Measurements from ENCODE around the gene RBMS3.

RBMS3 gene

GRCh38 chr3:29590461-29590860, 309.6 kb downstream of the RBMS3 start:
- DNase-seq, result no peak

- DNase-seq, result no peak
These were observed 310.7 kb downstream of the RBMS3 start for GRCh38 chr3:29591579-29591978.

- DNase-seq, result no peak
These were observed 312.9 kb downstream of the RBMS3 start for GRCh38 chr3:29593802-29594201.

- DNase-seq, result no peak
These were observed 313.4 kb downstream of the RBMS3 start for GRCh38 chr3:29594261-29594660.

- DNase-seq, result no peak
These were observed 316.6 kb downstream of the RBMS3 start for GRCh38 chr3:29597376-29598008.

GRCh38 chr3:29601861-29602585, 321.2 kb downstream of the RBMS3 start:
- no peak for DNase-seq

GRCh38 chr3:29605845-29606244, 325.0 kb downstream of the RBMS3 start:
- DNase-seq, result no peak

GRCh38 chr3:29606416-29606815, 325.5 kb downstream of the RBMS3 start:
- no peak for DNase-seq

- no peak for DNase-seq
These were observed 327.8 kb downstream of the RBMS3 start for GRCh38 chr3:29608414-29609327.

- no peak for DNase-seq
These were observed 328.5 kb downstream of the RBMS3 start for GRCh38 chr3:29609328-29609811.

GRCh38 chr3:29610781-29611180, 329.9 kb downstream of the RBMS3 start:
- no peak for DNase-seq

- no peak for DNase-seq
These were observed 330.4 kb downstream of the RBMS3 start for GRCh38 chr3:29611252-29611651.

GRCh38 chr3:29612536-29612935, 331.7 kb downstream of the RBMS3 start:
- no peak for DNase-seq

GRCh38 chr3:29614954-29615353, 334.1 kb downstream of the RBMS3 start:
- no peak for DNase-seq

GRCh38 chr3:29618395-29619282, 337.8 kb downstream of the RBMS3 start:
- DNase-seq, result peak; percentile 72

- DNase-seq, result no peak
These were observed 338.8 kb downstream of the RBMS3 start for GRCh38 chr3:29619676-29620075.

- no peak for DNase-seq
These were observed 346.6 kb downstream of the RBMS3 start for GRCh38 chr3:29627136-29628117.

GRCh38 chr3:29628795-29629194, 347.9 kb downstream of the RBMS3 start:
- DNase-seq, result no peak

- no peak for DNase-seq
These were observed 355.0 kb downstream of the RBMS3 start for GRCh38 chr3:29635888-29636287.

GRCh38 chr3:29637068-29637467, 356.2 kb downstream of the RBMS3 start:
- no peak for DNase-seq
